ENCODE data around the gene CEP250. TPM values are rescaled to one million over a fixed set of nuclear protein-coding genes. Genes with fewer than 3 reads are reported as not detected.

The CEP250 gene
- total and polyA plus RNA-seq, 12 donors: 4.8 to 18.8 (median 13.8) TPM

- WGBS, 2 donors: 78 to 85% methylated on average over 10 of the region's 10 CpGs
- Histone ChIP-seq H3K27me3 (no peaks in the 10 kb centered on the region), H3K4me3 (no peak overlapping the region), H3K9me3 (no peaks in the 10 kb centered on the region), H3K27ac (no peak overlapping the region), H3K4me1 (no peaks in the 10 kb centered on the region), H3K36me3 (peaks cover 0 to 14% (median 0%) of the 10 kb centered on the region in 9 donors)
- intact Hi-C loops (cut with DNase I): no loop called here
- DNase-seq: no peak
- TF ChIP-seq CTCF (IDR thresholded peaks at IDR 0.05): no peak
- no peak for ATAC-seq
These were observed 107.2 kb downstream of the CEP250 start for GRCh38 chr20:35562541-35563110.

GRCh38 chr20:35563834-35564233, 108.4 kb downstream of the CEP250 start:
- H3K4me1 ChIP-seq: no peaks in the 10 kb centered on the region
- ATAC-seq (no peak), DNase-seq (no peak)
- 90% methylated on average over 10 of the region's 10 CpGs for WGBS, 2 donors
- peaks cover 0 to 3% (median 0%) of the 10 kb centered on the region in 9 donors for H3K36me3 ChIP-seq
- no peaks in the 10 kb centered on the region for H3K9me3 ChIP-seq
- intact Hi-C loops (cut with DNase I): no loop called here
- H3K4me3 ChIP-seq: no peak overlapping the region
- no peak overlapping the region for H3K27ac ChIP-seq
- no peaks in the 10 kb centered on the region for H3K27me3 ChIP-seq
- no peak for TF ChIP-seq CTCF (IDR thresholded peaks at IDR 0.05)

- no peak for ATAC-seq
- intact Hi-C loops (cut with DNase I): no loop called here
- Histone ChIP-seq H3K9me3 (no peaks in the 10 kb centered on the region), H3K4me3 (no peak overlapping the region), H3K4me1 (no peaks in the 10 kb centered on the region), H3K27ac (no peak overlapping the region), H3K36me3 (no peaks in the 10 kb centered on the region), H3K27me3 (no peaks in the 10 kb centered on the region)
- no peak for TF ChIP-seq CTCF (IDR thresholded peaks at IDR 0.05)
- WGBS, 2 donors: 94 to 97% methylated on average over 7 of the region's 7 CpGs
- no peak for DNase-seq
These were observed 109.5 kb downstream of the CEP250 start for GRCh38 chr20:35564905-35565304.

GRCh38 chr20:35568645-35569044, 113.2 kb downstream of the CEP250 start:
- intact Hi-C loops (cut with DNase I): no loop called here

More at GRCh38 chr20:35568645-35569044, 113.2 kb downstream of the CEP250 start:
- no peaks in the 10 kb centered on the region for H3K36me3 ChIP-seq
- peaks cover 0 to 15% (median 7%) of the 10 kb centered on the region in 11 donors for H3K9me3 ChIP-seq
- no peak for ATAC-seq
- H3K27me3 ChIP-seq: no peaks in the 10 kb centered on the region
- no peaks in the 10 kb centered on the region for H3K4me1 ChIP-seq
- WGBS, 2 donors: 26 to 33% methylated on average over 2 of the region's 2 CpGs
- no peak for DNase-seq
- TF ChIP-seq CTCF (IDR thresholded peaks at IDR 0.05): no peak
- H3K4me3 ChIP-seq: no peak overlapping the region
- no peak overlapping the region for H3K27ac ChIP-seq

Small RNA genes within 50 kb of the gene (microRNA-seq; reads per million reads assigned to microRNA genes)
- gene MIR1289-1: 0 reads per million in 2 donors

Other genes starting within 250 kb of the CEP250 start
- gene MMP24, start 228.9 kb upstream of the CEP250 start, total RNA-seq: 1 to 10 TPM in 1 of 10 donors, under 1 TPM in 8, not detected in 1; 0.09 to 1.2 (median 0.35) TPM
- gene MMP24, start 228.9 kb upstream of the CEP250 start, polyA plus RNA-seq: under 1 TPM; 0.09 to 0.22 TPM
- 10 to 100 TPM; 36.8 to 62.4 (median 46.1) TPM for gene MMP24OS, start 177.5 kb upstream of the CEP250 start, total RNA-seq
- gene MMP24OS, start 177.5 kb upstream of the CEP250 start, polyA plus RNA-seq: 10 to 100 TPM; 14.4 to 64.1 TPM
- 10 to 100 TPM; 28.2 to 57.5 (median 39.0) TPM for gene EIF6, start 170.8 kb upstream of the CEP250 start, total RNA-seq
- gene EIF6, start 170.8 kb upstream of the CEP250 start, polyA plus RNA-seq: 100 to 1,000 TPM in 1 of 2 donors, 10 to 100 TPM in 1; 33.4 to 155 TPM
- gene FAM83C, start 163.2 kb upstream of the CEP250 start, total RNA-seq: not detected
- under 1 TPM in 1 of 2 donors, not detected in 1; 0.03 TPM for gene FAM83C, start 163.2 kb upstream of the CEP250 start, polyA plus RNA-seq
- 100 to 1,000 TPM in 9 of 10 donors, 10 to 100 TPM in 1; 74.0 to 136 (median 123) TPM for gene UQCC1, start 43.6 kb upstream of the CEP250 start, total RNA-seq
- gene UQCC1, start 43.6 kb upstream of the CEP250 start, polyA plus RNA-seq: 10 to 100 TPM; 48.9 to 75.8 TPM
- under 1 TPM in 4 of 10 donors, not detected in 6; 0.08 to 0.15 (median 0.11) TPM for gene GDF5, start 17.4 kb upstream of the CEP250 start, total RNA-seq
- under 1 TPM in 1 of 2 donors, not detected in 1; 0.26 TPM for gene GDF5, start 17.4 kb upstream of the CEP250 start, polyA plus RNA-seq
- gene C20orf173, start 74.1 kb downstream of the CEP250 start, total RNA-seq: not detected
- gene C20orf173, start 74.1 kb downstream of the CEP250 start, polyA plus RNA-seq: not detected
- 100 to 1,000 TPM in 6 of 10 donors, 10 to 100 TPM in 4; 40.9 to 143 (median 102) TPM for gene ERGIC3, start 86.5 kb downstream of the CEP250 start, total RNA-seq
- 100 to 1,000 TPM; 101 to 129 TPM for gene ERGIC3, start 86.5 kb downstream of the CEP250 start, polyA plus RNA-seq
- 10 to 100 TPM in 1 of 10 donors, 1 to 10 TPM in 9; 2.7 to 11.7 (median 4.1) TPM for gene SPAG4, start 160.2 kb downstream of the CEP250 start, total RNA-seq
- 1 to 10 TPM; 4.4 to 8.7 TPM for gene SPAG4, start 160.2 kb downstream of the CEP250 start, polyA plus RNA-seq
- gene CPNE1, start 209.3 kb downstream of the CEP250 start, total RNA-seq: 10 to 100 TPM; 25.8 to 83.2 (median 53.7) TPM
- 100 to 1,000 TPM in 1 of 2 donors, 10 to 100 TPM in 1; 49.5 to 114 TPM for gene CPNE1, start 209.3 kb downstream of the CEP250 start, polyA plus RNA-seq
- 10 to 100 TPM; 44.6 to 63.0 (median 52.2) TPM for gene RBM12, start 209.3 kb downstream of the CEP250 start, total RNA-seq
- gene RBM12, start 209.3 kb downstream of the CEP250 start, polyA plus RNA-seq: 1 to 10 TPM; 6.0 to 10.0 TPM
- 10 to 100 TPM; 41.8 to 69.0 (median 59.3) TPM for gene NFS1, start 243.8 kb downstream of the CEP250 start, total RNA-seq
- 10 to 100 TPM; 29.5 to 49.7 TPM for gene NFS1, start 243.8 kb downstream of the CEP250 start, polyA plus RNA-seq
- gene ROMO1, start 243.8 kb downstream of the CEP250 start, total RNA-seq: 100 to 1,000 TPM; 128 to 193 (median 156) TPM
- gene ROMO1, start 243.8 kb downstream of the CEP250 start, polyA plus RNA-seq: 100 to 1,000 TPM; 595 to 734 TPM

Measured in heart right ventricle (tissue), 16 donors.